Panc1 (cell line): ENCODE results near the gene PEAK3. TPM values are rescaled to one million over a fixed set of nuclear protein-coding genes. Genes with fewer than 3 reads are reported as not detected.

Experiments used
- ATAC-seq: fragments of 200-7000 bp; cut with Tn5 transposase; 2 replicates; pipeline ENCODE4 v1.9.1; 2020; ENCODE audit warnings: mild to moderate bottlenecking, moderate library complexity
- BruUV-seq: library from RNA; stranded (reverse); fragments of 400-500 nt; replicated peaks from 2 replicates; lab custom pipeline; 2021; lab: Mats Ljungman, UMichigan
- CTCF ChIA-PET: fragments of 300-600 bp; sonication (Branson Sonifier 250); formaldehyde crosslinking; loops from one replicate; lab custom pipeline; 2022; ENCODE audit warnings: antibody characterized with exemption; lab: Charles Lee
- POLR2A ChIA-PET: fragments of 300-600 bp; sonication (Branson Sonifier 250); formaldehyde crosslinking; loops from one replicate; lab custom pipeline; 2022; ENCODE audit warnings: antibody characterized with exemption; lab: Charles Lee
- DNase-seq: peaks from one replicate; pipeline ENCODE4 v3.0.0-alpha.2; 2010; ENCODE audit warnings: low read depth, low spot score
- H3K27ac ChIP-seq: 2 replicates; pipeline ENCODE4 v1.5.1; 2011; ENCODE audit warnings: mild to moderate bottlenecking, low read length, inconsistent platforms
- H3K27me3 ChIP-seq: fragments of 200-500 bp; sonication (Bioruptor generic); 2 replicates; pipeline ENCODE4 v1.6.0; 2014; ENCODE audit warnings: low read length, inconsistent platforms; ENCODE audit not compliant: control insufficient read depth, insufficient read depth
- H3K36me3 ChIP-seq: fragments of 200-500 bp; sonication (Bioruptor generic); 2 replicates; pipeline ENCODE4 v1.5.1; 2014; ENCODE audit warnings: inconsistent platforms, mild to moderate bottlenecking, low read length, moderate library complexity; ENCODE audit not compliant: control insufficient read depth, insufficient read depth
- H3K4me1 ChIP-seq: 2 replicates; pipeline ENCODE4 v1.5.1; 2011; ENCODE audit warnings: inconsistent platforms, mild to moderate bottlenecking, low read length, moderate library complexity; ENCODE audit not compliant: control insufficient read depth, insufficient read depth
- H3K4me3 ChIP-seq, 2 experiments: 2 replicates each; pipeline ENCODE4 v1.5.1; 2011 to 2012; ENCODE audit warnings: low read depth in 2 of 2, low read length in 2 of 2, mild to moderate bottlenecking in 2 of 2, inconsistent platforms in 1 of 2, moderate library complexity in 1 of 2
- H3K9me3 ChIP-seq: fragments of 200-500 bp; sonication (Bioruptor generic); 2 replicates; pipeline ENCODE4 v1.5.1; 2014; ENCODE audit warnings: low read depth, mild to moderate bottlenecking, inconsistent platforms, low read length, moderate library complexity; ENCODE audit not compliant: control insufficient read depth, insufficient read depth
- POLR2AphosphoS5 ChIP-seq: IDR thresholded peaks from 2 replicates; pipeline ENCODE4 v1.6.1; 2012; ENCODE audit warnings: mild to moderate bottlenecking, low read depth, low read length, moderate library complexity
- SIN3A ChIP-seq: IDR thresholded peaks from 2 replicates; pipeline ENCODE4 v1.6.1; 2012; ENCODE audit warnings: low read depth, mild to moderate bottlenecking, low read length, moderate library complexity, borderline replicate concordance; ENCODE audit not compliant: insufficient read depth
- TCF7L2 ChIP-seq: IDR thresholded peaks from 2 replicates; pipeline ENCODE4 v1.6.1; 2011; ENCODE audit warnings: mild to moderate bottlenecking, low read depth, low read length, inconsistent platforms
- in situ Hi-C: cut with HindIII; loops from 2 replicates; pipeline ENCODE4 v1.10.0; 2016; ENCODE audit warnings: low sequenced_read_pairs, low pct_unique_long_range_greater_than_20kb
- intact Hi-C: fragments of 100-400 bp; cut with micrococcal nuclease; formaldehyde crosslinking; loops from one replicate; pipeline ENCODE4 v1.10.0; 2022; ENCODE audit not compliant: unreplicated experiment
- total RNA-seq: library from RNA; stranded (reverse); gene quantifications from one replicate; pipeline ENCODE4 v1.2.1, GENCODE V29; 2021; ENCODE audit not compliant: unreplicated experiment
- TF ChIP-seq, protein P1 (sequence below), 2 experiments: IDR thresholded peaks; 2 replicates each; pipeline ENCODE4 v1.6.1; 2011 to 2012; ENCODE audit warnings: low read depth in 2 of 2, control low read depth in 1 of 2, low read length in 1 of 2, mild to moderate bottlenecking in 1 of 2, moderate library complexity in 1 of 2; ENCODE audit not compliant: insufficient read depth in 1 of 2
- TF ChIP-seq, protein P2 (sequence below): fragments of 450-650 bp; IDR thresholded peaks from 2 replicates; pipeline ENCODE4 v1.5.1; 2017; ENCODE audit warnings: mild to moderate bottlenecking

Gene PEAK3
- total RNA-seq, 1 experiment from 2014 or later: not detected

DNA sequence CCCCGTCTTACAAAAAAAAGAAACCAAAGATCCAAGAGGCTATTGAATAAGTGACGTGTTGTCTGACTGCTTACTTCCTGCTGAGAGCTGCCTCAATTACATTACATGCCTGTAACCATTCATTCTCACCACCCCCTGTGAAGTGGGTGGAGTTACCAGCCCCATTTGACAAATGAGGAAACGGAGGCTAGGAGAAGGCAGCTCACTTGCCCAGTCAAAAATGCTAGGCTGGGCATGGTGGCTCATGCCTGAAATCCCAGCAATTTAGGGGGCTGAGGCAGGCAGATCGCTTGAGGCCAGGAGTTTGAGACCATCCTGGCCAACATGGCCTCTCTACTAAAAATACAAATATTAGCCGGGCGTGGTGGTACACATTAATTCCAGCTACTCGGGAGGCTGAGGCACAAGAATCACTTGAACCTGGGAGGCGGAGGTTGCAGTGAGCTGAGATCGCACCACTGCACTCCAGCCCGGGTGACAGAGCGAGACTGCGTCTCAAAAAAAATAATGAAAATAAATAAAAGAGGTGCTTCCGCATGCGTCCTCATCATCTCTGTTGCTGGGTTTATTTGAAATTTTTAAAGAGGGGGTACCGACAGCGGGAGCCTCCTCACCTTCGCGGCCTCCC lies 45.9 kb upstream of the PEAK3 start:
- in situ Hi-C loops (no loop called here), intact Hi-C loops (no loop called here)
- Histone ChIP-seq H3K4me1 (peaks cover 14% of the 10 kb centered on the region), H3K27me3 (no peaks in the 10 kb centered on the region), H3K36me3 (peaks cover 3% of the 10 kb centered on the region; the same call in 1 of the 2 replicates), H3K4me3 (peak overlapping the region; percentile 85 to 93), H3K9me3 (no peaks in the 10 kb centered on the region), H3K27ac (peak overlapping the region; percentile 93)
- TSS peak; percentile 87 for BruUV-seq
- peak; percentile 37; the same call in 1 of the 2 replicates for ATAC-seq
- CTCF ChIA-PET: interaction anchor here (0.6 kb wide), 1 partner anchor 251 kb away, joined by 7 read pairs; no protein-coding TSS in a partner anchor
- no peak for DNase-seq
- POLR2A ChIA-PET: interaction anchor here (0.6 kb wide), 2 partner anchors 12 to 214 kb away, joined by 3 to 4 read pairs; no protein-coding TSS in a partner anchor
- TF ChIP-seq TCF7L2 (no peak), POLR2AphosphoS5 (no peak), SIN3A (no peak)
- TF ChIP-seq, protein P1, sequence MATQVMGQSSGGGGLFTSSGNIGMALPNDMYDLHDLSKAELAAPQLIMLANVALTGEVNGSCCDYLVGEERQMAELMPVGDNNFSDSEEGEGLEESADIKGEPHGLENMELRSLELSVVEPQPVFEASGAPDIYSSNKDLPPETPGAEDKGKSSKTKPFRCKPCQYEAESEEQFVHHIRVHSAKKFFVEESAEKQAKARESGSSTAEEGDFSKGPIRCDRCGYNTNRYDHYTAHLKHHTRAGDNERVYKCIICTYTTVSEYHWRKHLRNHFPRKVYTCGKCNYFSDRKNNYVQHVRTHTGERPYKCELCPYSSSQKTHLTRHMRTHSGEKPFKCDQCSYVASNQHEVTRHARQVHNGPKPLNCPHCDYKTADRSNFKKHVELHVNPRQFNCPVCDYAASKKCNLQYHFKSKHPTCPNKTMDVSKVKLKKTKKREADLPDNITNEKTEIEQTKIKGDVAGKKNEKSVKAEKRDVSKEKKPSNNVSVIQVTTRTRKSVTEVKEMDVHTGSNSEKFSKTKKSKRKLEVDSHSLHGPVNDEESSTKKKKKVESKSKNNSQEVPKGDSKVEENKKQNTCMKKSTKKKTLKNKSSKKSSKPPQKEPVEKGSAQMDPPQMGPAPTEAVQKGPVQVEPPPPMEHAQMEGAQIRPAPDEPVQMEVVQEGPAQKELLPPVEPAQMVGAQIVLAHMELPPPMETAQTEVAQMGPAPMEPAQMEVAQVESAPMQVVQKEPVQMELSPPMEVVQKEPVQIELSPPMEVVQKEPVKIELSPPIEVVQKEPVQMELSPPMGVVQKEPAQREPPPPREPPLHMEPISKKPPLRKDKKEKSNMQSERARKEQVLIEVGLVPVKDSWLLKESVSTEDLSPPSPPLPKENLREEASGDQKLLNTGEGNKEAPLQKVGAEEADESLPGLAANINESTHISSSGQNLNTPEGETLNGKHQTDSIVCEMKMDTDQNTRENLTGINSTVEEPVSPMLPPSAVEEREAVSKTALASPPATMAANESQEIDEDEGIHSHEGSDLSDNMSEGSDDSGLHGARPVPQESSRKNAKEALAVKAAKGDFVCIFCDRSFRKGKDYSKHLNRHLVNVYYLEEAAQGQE (IDR thresholded peaks at IDR 0.05; ENCODE audit: insufficient read depth in 1 of 2, low read depth in 2 of 2, low read length in 1 of 2): no peak
- TF ChIP-seq, protein P2, sequence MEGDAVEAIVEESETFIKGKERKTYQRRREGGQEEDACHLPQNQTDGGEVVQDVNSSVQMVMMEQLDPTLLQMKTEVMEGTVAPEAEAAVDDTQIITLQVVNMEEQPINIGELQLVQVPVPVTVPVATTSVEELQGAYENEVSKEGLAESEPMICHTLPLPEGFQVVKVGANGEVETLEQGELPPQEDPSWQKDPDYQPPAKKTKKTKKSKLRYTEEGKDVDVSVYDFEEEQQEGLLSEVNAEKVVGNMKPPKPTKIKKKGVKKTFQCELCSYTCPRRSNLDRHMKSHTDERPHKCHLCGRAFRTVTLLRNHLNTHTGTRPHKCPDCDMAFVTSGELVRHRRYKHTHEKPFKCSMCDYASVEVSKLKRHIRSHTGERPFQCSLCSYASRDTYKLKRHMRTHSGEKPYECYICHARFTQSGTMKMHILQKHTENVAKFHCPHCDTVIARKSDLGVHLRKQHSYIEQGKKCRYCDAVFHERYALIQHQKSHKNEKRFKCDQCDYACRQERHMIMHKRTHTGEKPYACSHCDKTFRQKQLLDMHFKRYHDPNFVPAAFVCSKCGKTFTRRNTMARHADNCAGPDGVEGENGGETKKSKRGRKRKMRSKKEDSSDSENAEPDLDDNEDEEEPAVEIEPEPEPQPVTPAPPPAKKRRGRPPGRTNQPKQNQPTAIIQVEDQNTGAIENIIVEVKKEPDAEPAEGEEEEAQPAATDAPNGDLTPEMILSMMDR: no peak

DNA sequence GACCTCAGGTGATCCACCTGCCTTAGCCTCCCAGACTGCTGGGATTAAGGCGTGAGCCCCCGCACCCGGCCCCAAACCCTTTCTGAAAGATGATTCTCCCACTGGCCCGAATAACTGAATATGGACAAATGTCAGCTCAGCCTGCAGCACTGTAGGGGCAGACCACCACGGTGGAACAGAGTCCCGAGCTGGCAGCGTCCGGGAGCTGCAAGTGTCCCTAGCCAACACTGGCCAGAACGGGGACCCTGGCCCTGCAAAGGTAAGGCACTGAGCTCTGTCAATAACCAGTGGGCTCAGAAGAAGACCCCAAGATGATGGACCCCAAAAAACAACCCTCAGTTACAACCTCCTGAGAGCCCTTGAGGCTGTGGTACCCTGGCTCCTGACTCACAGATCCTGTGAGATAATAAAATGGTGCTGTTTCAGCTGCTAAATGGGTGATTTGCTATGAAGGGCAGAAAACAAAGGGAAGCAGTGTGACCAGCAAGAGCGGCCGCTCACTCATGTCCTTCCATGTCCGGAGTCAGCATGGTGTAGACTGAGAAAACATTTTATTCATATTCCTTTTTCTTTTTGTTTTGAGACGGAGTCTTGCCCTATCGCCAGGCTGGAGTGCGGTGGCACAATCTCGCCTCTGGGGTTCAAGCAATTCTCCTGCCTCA lies 44.9 kb upstream of the PEAK3 start:
- peak overlapping the region; percentile 85 to 93; a peak in 3 of 4 replicates for H3K4me3 ChIP-seq
- in situ Hi-C loops: no loop called here
- POLR2A ChIA-PET: no interaction called here
- CTCF ChIA-PET: no interaction called here
- TF ChIP-seq SIN3A: no peak
- TF ChIP-seq, protein P2: no peak
- TF ChIP-seq POLR2AphosphoS5: no peak
- TF ChIP-seq TCF7L2: no peak
- TF ChIP-seq, protein P1 (IDR thresholded peaks at IDR 0.05; ENCODE audit: insufficient read depth in 1 of 2, low read depth in 2 of 2, low read length in 1 of 2): no peak
- intact Hi-C loops: no loop called here
- H3K4me1 ChIP-seq: peaks cover 14% of the 10 kb centered on the region
- no peak for ATAC-seq
- no TSS peak for BruUV-seq
- peaks cover 3% of the 10 kb centered on the region; the same call in 1 of the 2 replicates for H3K36me3 ChIP-seq
- H3K9me3 ChIP-seq: no peaks in the 10 kb centered on the region
- DNase-seq: no peak
- H3K27me3 ChIP-seq: no peaks in the 10 kb centered on the region
- no peak overlapping the region for H3K27ac ChIP-seq
